Astrocyte of the hippocampus (primary cell): ENCODE measurements around the gene SLC35E2B.
"Not testable (repeated sequence)": the region's sequence is repeated elsewhere in the genome, so short reads cannot be mapped to it uniquely, and the experiment has no call there.

Experiments used
- DNase-seq: peaks from one replicate; pipeline ENCODE4 v3.0.0; 2011; ENCODE audit warnings: low read depth, low spot score

Gene SLC35E2B

DNA sequence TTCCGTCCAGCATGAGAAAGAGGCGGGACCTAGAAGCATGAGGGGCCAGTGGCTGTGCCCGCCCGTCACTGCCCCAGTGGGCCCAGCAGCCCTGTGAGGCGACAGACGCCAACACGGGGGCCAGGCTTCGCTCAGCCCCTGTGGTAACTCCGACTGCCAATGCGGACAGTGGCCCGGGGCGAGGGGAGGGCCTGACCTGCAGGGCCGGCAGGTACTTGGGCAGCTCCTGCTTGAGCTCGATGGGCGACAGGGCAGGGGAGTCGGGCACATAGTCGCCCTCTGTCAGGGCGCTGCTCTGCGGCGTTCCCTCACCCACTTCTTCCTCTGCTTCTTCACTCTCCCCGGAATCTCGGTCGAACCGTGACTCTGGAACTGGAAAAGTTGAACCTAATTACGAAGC, 52.5 kb downstream of the SLC35E2B start:
- DNase-seq, result not testable (repeated sequence)

DNA sequence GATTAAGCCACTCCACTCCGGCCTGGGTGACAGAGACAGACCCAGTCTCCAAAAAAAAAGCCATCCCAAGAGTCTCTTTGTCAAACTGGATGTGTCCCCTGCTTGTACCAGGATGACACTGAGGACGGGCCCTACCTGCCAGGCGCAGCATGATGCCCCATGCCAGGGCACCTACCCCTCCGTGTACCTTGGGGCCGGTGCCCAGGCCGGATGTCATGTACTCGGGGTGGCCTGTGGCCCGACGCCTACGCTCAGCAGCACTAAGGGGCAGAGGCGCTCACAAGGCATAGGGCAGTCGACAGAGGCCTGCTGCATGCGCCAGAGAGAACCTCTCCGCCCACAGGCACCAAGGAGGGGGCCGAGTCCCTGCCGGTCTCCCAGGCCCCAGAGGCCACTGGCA, 53.2 kb downstream of the SLC35E2B start:
- not testable (repeated sequence) for DNase-seq

DNA sequence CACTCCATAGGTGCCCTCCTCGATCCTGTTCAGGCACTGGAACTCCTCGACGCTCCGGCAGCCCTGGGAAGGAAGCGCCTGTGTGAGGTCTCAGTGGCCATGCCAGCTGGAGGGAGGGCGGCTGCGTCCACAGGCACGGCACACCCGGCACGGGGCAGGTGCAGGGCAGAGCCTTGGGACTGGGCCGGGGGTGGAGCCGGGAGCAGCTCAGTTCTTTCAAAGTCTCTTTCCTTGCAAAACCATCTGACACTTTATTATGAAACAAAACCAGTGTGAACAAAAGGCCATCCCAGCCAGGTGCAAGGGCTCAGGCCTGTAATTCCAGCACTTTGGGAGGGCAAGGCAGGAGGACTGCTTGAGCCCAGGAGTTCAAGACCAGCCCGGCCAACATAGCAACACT, 54.1 kb downstream of the SLC35E2B start:
- not testable (repeated sequence) for DNase-seq

DNA sequence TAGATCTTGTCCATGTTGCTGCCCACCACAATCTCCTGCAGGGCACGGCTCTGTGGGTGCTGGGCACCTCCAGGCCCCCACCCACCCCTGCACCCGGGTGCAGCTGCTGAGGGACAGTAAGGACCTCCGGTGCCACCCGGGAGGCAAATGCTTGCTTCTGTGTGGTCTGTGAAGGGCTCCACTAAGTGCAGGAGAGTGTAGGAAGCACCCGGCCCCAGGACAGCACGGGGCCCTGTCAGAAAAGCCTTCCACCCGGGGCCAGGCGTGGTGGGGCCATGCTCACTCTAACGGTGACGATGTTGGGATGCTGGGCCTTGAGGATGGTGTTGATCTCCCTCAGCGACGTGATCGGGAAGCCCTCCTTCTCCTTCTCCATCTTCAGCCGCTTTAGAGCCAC, 55.1 kb downstream of the SLC35E2B start:
- DNase-seq, result not testable (repeated sequence)

DNA sequence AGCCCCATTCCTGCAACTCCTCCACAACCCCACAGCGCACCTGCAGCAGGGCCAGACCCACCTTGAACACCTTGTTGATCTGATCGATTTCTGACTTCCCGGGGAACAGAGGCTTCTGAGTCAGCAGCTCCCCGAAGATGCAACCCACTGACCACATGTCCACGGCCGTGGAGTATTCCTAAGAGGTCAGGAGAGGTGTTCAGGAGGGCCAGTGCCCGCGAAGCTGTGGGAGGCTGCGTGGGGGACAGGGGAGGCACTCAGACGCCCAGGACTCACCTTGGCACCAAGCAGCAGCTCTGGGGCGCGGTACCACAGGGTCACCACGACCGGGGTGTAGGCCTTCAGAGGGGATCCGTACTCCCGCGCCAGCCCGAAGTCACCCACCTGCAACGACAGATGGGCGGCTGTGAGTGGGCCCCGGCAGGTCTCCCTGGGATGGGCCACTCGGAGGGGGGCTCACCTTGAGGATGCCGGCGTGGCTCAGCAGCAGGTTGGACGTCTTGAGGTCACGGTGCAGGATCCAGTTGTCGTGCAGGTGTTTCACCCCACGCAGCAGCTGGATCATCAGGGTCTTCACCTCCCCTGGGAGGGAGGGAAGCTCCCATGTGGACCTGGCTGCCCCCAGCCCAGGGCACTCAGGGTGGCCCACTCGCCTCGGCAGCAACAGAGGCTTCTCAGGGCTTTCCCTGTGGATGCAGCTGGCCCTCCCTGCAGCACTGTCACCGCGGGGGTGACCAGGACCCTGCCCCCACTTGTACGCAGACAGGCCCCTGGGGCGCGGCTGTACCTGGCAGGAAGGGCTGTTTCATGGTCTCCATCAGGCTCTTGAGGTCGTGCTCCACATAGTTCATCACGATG, 55.7 kb downstream of the SLC35E2B start:
- DNase-seq, result not testable (repeated sequence)

DNA sequence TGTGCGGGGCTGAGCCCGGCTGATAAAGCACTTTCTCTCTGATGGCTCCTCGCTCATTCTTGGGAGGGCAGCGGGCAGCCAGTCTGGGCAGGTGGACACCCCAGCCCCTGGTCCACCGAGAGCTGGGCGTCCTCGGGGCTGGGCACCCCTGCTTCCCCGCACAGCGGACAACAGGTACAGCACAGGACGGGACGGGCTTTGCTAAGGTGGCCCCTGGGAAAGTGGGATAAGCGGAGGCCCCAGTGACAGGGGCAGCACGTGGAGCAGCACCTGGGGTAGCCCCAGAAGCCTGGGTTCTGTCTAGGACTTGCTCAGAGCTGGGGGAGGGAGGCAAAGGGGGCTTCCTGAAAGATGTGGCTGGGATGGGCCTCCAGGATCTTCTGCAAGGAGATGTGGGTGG, 58.0 kb downstream of the SLC35E2B start:
- DNase-seq, result not testable (repeated sequence)

DNA sequence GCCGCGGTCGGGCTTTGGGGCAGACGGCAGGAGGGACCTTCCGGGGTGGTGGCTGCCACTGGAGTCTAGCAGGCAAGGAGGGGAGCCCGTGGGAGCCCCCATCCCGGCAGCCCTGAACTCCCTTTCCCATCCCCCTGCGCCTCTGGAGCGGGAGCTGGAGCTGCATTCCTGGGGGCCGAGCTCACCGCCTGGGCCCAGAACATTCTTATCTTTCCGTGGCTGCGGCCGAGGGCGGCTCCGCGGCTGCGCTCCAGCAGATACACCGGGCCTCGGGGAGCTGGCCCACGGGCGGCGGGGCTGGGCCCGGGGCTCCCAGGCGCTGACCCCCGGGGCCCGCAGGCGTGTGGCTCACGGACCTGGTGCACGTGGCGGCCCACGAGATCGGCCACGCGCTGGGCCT, 59.2 kb downstream of the SLC35E2B start:
- DNase-seq, result not testable (repeated sequence)

DNA sequence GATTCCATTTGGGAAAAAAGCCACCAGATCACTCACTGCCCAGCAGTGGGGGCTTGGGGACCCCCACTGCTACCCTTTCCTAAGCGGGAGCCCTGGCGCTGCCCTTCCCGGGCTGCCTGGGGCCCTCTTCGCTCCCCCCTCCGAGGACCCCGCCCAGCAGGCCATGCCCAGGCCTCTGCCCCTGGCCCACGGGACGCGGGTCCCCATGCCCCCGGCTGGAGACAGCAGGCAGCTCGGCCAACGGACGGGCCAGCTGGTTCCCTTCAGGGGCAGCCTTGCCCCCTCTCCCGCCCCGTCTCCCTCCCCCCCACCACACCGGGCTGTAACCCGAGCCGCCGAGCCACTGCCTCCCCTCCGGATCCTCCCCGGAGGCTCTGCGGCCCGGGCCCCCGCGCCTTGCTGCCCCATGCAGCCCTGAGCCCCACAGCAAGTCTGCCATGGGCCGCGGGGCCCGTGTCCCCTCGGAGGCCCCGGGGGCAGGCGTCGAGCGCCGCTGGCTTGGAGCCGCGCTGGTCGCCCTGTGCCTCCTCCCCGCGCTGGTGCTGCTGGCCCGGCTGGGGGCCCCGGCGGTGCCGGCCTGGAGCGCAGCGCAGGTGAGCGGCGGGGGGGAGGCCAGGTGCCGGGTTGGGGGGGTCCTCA, 60.7 kb downstream of the SLC35E2B start, which contains the start of gene MMP23B:
TSS of gene MMP23B (plus strand) at position 392 of the 639 bp plus-strand sequence. CDS start at position 438, 46 bp downstream.
- DNase-seq, result peak; percentile 51

DNA sequence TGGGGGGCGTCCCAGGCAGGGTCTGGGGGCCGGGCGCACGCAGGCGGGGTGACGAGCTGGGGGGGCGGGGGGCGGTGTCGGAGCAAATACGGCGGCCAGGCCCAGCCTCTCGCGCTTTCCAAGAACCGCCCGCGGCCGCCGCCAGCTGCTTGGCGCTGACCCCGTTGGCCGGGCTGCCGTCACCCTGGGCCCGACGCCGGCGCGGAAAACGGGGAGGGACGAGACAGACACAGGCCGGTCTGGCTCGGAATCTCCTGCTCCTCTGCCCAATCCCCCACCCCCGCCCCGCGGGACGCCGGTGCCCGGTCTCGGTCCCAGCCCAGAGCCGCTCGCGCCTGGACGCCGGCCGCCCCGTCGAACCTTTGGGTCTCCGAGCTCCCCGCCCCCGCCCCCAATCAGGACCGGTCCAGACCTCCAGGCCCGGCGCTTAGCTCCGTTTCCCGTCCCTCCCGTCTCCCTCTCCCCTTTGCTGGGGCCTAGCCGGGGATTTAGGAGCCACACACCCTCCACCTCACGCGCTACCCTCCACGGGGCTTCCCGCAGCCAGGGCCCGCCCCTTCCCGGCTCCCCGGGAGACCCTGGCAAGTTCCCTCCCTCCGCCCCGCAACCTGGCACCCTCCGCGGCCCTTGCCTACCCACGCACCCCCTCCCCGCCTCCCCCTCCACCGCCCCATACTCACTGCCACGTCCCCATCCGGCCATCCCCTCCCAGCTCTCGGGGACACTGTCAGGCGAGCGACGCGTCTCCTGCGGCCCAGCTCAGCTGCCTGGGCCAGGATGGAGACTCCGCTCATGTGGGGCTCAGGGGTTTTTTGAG, 61.4 kb downstream of the SLC35E2B start:
- peak; percentile 55 for DNase-seq

DNA sequence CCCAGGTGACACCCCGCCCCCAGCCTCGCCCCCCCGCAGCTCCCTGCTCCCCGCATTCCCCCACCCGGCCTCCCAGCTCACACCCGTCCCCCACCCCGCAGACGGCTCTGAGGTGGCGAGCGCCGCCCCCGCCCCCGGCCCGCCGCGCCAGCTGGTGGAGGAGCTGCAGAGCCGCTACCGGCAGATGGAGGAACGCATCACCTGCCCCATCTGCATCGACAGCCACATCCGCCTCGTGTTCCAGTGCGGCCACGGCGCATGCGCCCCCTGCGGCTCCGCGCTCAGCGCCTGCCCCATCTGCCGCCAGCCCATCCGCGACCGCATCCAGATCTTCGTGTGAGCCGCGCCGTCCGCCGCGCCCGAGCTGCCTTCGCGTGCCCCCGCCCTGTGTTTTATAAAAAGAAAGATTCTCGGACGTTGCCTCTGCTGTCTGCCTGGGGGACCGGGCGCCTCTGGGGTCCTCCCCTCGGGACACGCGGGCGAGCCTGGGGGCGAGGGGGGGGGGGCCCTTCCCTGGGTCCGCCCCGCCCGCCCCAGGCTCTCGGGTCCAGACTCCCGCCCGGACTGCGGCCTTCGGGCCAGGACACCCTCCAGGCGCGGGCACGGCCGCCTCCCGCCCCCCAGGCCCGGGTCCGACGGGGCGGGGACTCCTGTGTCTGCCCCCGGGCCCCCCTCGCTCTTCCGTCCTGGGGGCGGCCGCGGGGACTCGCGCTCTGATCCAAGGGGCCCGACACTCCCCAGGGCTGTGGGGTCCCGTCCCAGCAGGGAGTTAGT, 62.2 kb downstream of the SLC35E2B start:
- DNase-seq, result peak; percentile 83

DNA sequence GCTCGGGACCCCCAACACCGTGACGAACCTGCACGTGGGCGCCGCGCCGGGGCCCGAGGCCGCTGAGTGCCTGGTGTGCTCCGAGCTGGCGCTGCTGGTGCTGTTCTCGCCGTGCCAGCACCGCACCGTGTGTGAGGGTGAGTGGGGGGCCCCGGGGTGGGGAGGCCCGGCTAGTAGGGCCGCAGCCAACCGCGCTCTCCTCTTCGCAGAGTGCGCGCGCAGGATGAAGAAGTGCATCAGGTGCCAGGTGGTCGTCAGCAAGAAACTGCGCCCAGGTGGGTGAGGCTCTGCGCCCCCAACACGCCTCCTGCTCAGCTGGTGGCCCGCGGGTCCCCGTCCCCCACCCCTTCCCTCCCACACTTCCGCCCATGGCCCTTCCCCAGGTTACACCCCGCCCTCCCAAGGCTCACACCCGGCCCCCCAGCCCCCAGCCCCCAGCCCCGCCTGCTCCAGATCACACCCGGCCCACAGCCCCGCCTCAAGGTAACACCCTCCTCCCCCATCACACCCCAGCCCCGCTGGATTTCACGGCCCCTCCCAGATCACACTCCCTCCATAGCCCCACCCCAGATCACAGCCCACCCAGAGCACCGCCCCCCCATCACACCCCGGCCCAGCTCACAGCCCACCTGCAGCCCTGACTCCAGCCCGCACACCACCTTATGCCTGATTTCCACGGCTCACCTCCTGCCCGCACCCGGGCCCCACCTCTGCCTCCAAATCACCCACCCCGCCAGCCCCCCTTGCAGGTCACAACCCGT, 63.0 kb downstream of the SLC35E2B start:
- no peak for DNase-seq

DNA sequence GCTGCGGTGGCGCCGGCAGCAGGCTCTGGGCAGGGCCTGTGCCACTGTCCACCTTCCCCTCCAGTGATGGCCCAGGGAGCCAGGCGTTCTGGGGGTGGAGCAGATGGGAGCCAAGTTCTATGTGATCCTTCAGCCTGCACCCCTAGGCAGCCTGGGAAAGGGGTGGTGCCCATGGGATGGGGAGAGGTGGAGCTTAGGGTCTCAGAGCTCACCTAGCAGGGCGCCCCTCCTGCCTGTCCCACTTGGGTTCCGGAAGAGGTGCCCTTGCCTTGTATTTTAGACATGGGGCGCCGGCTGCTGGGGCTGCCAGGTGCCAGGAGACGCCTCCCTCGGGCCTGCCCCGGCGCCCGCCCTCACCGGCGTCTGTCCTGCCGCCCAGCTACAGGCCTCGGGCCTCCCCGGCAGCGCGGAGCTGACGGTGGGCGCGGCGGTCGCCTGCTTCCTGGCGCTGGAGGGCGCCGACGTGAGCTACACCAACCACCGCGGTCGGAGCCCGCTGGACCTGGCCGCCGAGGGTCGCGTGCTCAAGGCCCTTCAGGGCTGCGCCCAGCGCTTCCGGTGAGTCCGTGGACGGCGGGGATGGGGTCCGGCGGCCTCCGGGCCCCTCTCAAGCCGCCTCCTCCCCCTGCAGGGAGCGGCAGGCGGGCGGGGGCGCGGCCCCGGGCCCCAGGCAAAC, 63.7 kb downstream of the SLC35E2B start:
- DNase-seq, result no peak

DNA sequence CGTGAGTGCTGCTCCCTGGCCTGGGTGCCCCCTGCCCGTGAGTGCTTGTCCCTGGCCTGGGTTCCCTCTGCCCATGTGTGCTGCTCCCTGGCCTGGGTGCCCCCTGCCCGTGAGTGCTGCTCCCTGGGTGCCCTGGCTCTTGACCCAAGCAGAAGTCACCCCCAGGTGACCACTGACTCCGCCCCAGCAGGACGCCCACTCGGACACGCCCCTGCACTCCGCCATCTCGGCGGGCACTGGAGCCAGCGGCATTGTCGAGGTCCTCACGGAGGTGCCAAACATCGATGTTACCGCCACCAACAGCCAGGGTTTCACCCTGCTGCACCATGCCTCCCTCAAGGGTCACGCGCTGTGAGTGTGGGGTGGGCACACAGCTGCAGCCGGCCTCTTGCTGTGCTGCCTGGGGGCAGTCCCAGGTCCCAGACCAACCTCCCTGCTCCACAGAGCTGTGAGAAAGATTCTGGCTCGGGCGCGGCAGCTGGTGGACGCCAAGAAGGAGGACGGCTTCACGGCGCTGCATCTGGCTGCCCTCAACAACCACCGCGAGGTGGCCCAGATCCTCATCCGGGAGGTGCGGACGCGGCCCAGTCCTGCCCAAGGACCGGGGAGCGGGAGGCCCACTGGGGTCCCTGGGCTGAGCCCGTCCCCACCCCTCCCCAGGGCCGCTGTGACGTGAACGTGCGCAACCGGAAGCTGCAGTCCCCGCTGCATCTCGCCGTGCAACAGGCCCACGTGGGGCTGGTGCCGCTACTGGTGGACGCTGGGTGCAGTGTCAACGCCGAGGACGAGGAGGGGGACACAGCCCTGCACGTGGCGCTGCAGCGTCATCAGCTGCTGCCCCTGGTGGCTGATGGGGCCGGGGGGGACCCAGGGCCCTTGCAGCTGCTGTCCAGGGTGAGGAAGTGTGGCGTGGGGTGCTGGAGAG, 64.5 kb downstream of the SLC35E2B start:
- no peak for DNase-seq

DNA sequence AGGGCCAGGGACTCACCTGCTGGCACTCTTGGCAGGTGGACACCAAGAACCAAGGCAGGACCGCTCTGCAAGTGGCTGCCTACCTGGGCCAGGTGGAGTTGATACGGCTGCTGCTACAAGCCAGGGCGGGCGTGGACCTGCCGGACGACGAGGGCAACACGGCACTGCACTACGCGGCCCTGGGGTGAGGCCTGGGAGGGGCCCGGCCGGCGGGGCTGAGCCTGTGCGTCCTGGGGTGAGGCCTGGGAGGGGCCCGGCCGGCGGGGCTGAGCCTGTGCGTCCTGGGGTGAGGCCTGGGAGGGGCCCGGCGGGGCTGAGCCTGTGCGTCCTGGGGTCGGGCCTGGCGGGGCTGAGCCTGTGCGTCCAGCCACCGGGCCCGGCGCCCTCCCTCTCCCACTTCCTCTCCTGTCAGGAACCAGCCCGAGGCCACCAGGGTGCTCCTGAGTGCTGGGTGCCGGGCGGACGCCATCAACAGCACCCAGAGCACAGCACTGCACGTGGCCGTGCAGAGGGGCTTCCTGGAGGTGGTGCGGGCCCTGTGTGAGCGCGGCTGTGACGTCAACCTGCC, 65.2 kb downstream of the SLC35E2B start:
- no peak for DNase-seq

DNA sequence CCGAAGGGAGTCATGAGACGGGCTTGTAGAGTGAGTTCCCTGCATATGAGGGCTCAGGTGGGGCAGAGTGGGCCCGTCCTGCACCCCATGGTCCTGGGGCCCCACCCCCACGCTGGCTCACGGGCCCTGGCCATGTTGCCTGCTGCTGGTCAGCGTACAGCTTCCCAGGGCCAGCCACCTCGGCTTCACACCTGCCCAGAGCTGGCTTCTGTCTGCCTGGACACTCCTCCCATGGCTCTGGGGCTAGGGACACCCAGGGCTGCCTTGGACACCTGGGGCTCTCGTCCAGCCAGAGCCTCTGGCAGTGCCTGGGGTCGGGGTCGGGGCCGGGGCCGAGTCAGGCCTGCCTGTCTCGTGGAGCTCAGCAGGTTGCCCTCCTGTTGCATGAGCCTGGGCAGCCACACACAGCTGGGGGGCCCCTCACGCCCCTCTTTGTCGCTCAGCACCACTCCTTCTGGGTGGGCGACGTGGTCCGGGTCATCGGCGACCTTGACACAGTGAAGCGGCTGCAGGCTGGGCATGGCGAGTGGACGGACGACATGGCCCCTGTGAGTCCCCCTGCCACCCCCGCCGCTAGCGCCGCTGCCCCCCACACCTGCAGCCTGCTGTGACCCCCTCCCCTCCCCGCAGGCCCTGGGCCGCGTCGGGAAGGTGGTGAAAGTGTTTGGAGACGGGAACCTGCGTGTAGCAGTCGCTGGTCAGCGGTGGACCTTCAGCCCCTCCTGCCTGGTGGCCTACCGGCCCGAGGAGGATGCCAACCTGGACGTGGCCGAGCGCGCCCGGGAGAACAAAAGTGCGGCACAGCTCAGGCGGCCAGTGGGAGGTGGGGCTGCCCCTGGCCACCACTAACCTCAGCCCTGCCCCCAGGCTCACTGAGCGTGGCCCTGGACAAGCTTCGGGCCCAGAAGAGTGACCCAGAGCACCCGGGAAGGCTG, 66.1 kb downstream of the SLC35E2B start:
- DNase-seq, result no peak

DNA sequence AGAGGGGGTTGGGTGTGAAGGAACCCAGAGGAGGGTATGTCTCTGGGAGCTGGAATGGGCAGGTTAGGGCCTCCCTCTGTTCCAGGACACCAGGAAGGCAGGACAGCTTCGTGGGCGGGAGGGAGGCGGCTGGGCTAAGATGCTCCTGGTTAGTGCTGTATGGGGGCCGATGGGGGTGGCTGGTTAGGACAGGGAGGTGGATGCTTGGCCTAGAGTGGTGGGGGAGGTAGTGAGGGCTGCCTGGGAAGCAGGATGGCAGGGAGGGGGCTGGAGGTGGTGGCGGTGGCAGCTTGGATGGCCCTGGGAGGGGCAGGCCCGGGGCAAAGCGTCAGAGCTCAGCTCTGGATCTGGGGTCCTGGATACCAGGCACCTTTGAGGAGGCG, 66.8 kb downstream of the SLC35E2B start:
- DNase-seq, result no peak

DNA sequence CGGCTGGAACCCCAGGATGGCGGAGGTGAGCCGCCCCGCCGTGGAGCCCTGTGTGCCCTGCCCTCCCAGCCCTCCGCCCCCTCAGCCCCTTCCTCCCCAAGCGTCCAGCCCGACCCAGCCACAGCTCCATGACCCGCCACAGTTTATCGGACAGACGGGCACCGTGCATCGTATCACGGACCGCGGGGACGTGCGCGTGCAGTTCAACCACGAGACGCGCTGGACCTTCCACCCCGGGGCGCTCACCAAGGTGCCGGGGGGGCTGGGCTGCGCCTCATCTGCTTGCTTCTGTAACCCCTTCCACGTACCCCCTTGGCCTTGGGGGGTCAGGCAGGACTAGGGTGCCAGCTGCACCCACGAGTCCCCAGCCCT, 67.2 kb downstream of the SLC35E2B start:
- no peak for DNase-seq
